ENCODE measurements around the gene CADPS.

Gene CADPS

GRCh38 chr3:62374341-62375218 is 500.6 kb downstream of the CADPS start:
- no peaks in the 10 kb centered on the region for H3K27me3 ChIP-seq (ENCODE audit: insufficient read depth, low read depth)
- H3K4me1 ChIP-seq (ENCODE audit: low read depth, poor library complexity, severe bottlenecking), result no peaks in the 10 kb centered on the region
- no peak for TF ChIP-seq CTCF (conservative IDR thresholded peaks at IDR 0.05; ENCODE audit: low read depth, low read length)
- no peaks in the 10 kb centered on the region for H4K20me1 ChIP-seq (ENCODE audit: insufficient read depth)
- no peak overlapping the region for H3K4me2 ChIP-seq
- H2AFZ ChIP-seq (ENCODE audit: low read depth), result no peak overlapping the region
- no peaks in the 10 kb centered on the region for H3K79me2 ChIP-seq (ENCODE audit: insufficient read depth, low read depth)
- no peak overlapping the region for H3K9ac ChIP-seq
- H3K4me3 ChIP-seq (IDR thresholded peaks at IDR 0.05; ENCODE audit: insufficient read depth, low read depth, low read length), result no peak overlapping the region
- H3K36me3 ChIP-seq (ENCODE audit: insufficient read depth), result no peaks in the 10 kb centered on the region
- H3K27ac ChIP-seq, result no peak overlapping the region

DNA sequence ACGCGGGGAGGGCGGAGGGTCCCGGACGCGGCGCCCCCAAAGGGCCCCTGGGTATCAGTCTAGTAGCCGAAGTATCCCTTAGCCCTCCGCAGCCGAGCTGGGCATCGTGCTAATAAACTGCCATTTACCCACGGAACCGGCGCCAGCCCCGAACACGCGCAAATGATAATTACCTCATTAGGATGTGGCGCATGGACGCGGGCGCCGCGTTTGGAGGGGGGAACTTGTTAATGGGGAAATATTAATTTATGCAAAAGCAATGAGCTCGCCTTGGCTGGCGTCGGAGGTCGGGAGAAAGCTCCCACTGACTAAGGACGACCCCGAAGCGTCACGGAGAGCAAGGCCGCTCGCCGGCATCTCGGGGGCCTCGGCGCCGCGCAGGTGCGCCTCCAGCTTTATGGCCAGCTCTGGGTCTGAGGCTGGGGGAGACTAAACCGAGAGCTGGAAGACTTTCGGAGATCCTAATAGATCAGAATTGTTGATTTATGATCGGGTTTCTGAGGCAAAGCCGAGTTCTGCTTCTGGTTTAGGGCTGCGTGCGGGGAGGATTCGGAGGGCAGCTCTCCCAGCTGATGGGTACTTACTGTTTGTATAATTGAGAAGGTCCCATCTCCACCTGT is 501.4 kb downstream of the CADPS start:
- H3K79me2 ChIP-seq (ENCODE audit: insufficient read depth, low read depth), result no peaks in the 10 kb centered on the region
- no peaks in the 10 kb centered on the region for H3K36me3 ChIP-seq (ENCODE audit: insufficient read depth)
- H3K27me3 ChIP-seq (ENCODE audit: insufficient read depth, low read depth), result no peaks in the 10 kb centered on the region
- H2AFZ ChIP-seq (ENCODE audit: low read depth), result no peak overlapping the region
- H3K4me1 ChIP-seq (ENCODE audit: low read depth, poor library complexity, severe bottlenecking), result no peaks in the 10 kb centered on the region
- H4K20me1 ChIP-seq (ENCODE audit: insufficient read depth), result no peaks in the 10 kb centered on the region
- TF ChIP-seq CTCF (conservative IDR thresholded peaks at IDR 0.05; ENCODE audit: low read depth, low read length), result no peak
- no peak overlapping the region for H3K27ac ChIP-seq
- no peak overlapping the region for H3K9ac ChIP-seq
- no peak overlapping the region for H3K4me3 ChIP-seq (IDR thresholded peaks at IDR 0.05; ENCODE audit: insufficient read depth, low read depth, low read length)
- no peak overlapping the region for H3K4me2 ChIP-seq

DNA sequence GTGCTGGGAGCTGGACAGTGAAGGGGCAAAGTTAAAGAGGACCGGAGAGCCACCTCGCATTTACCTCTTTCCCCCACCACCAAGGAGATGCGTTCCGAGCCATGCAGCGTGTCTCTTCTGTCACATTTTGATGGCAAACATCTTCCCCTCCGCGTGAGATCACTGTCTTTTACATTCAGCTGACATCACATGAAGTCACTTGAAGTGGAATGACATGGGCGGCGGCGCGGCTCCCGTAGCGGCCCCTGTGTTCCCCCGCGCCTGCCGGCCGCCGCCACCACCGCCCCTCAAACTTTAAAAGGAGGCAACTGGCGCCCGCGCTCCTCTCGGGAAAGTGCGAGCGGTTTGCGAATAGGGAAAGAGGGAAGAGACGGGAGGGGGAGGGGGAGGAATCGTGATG is 502.0 kb downstream of the CADPS start, which contains the start of gene FEZF2:
TSS of gene FEZF2 (minus strand) at position 336 of the 400 bp plus-strand sequence. CDS start 682 bp downstream, outside the sequence.
- H3K4me3 ChIP-seq (IDR thresholded peaks at IDR 0.05; ENCODE audit: insufficient read depth, low read depth, low read length), result no peak within 1 kb of the TSS
- no peaks in the 10 kb centered on the region for H3K27me3 ChIP-seq (ENCODE audit: insufficient read depth, low read depth)
- H3K4me2 ChIP-seq, result no peak within 1 kb of the TSS
- no peaks in the 10 kb centered on the region for H3K79me2 ChIP-seq (ENCODE audit: insufficient read depth, low read depth)
- no peak within 1 kb of the TSS for H2AFZ ChIP-seq (ENCODE audit: low read depth)
- no peaks in the 10 kb centered on the region for H4K20me1 ChIP-seq (ENCODE audit: insufficient read depth)
- no peaks in the 10 kb centered on the region for H3K4me1 ChIP-seq (ENCODE audit: low read depth, poor library complexity, severe bottlenecking)
- H3K9ac ChIP-seq, result no peak within 1 kb of the TSS
- no peaks in the 10 kb centered on the region for H3K36me3 ChIP-seq (ENCODE audit: insufficient read depth)
- no peak for TF ChIP-seq CTCF (conservative IDR thresholded peaks at IDR 0.05; ENCODE audit: low read depth, low read length)
- no peak within 1 kb of the TSS for H3K27ac ChIP-seq

- TF ChIP-seq CTCF (conservative IDR thresholded peaks at IDR 0.05; ENCODE audit: low read depth, low read length), result no peak
- Histone ChIP-seq H3K36me3 (ENCODE audit: insufficient read depth) (no peaks in the 10 kb centered on the region), H3K27me3 (ENCODE audit: insufficient read depth, low read depth) (no peaks in the 10 kb centered on the region), H3K4me3 (IDR thresholded peaks at IDR 0.05; ENCODE audit: insufficient read depth, low read depth, low read length) (no peak overlapping the region), H4K20me1 (ENCODE audit: insufficient read depth) (no peaks in the 10 kb centered on the region), H3K4me1 (ENCODE audit: low read depth, poor library complexity, severe bottlenecking) (no peaks in the 10 kb centered on the region), H3K79me2 (ENCODE audit: insufficient read depth, low read depth) (no peaks in the 10 kb centered on the region), H3K27ac (no peak overlapping the region), H3K9ac (no peak overlapping the region), H2AFZ (ENCODE audit: low read depth) (no peak overlapping the region), H3K4me2 (no peak overlapping the region)
Observed at GRCh38 chr3:62372621-62373041, 502.6 kb downstream of the CADPS start.

All from KMS-11 (cell line).